Mucosa of stomach (tissue), 1 donor: ENCODE results near the gene HSP90B1.

ENCODE experiments used
- H3K27me3 ChIP-seq: one replicate; pipeline ENCODE4 v1.7.0; 2013; ENCODE audit warnings: mild to moderate bottlenecking, low read length; ENCODE audit not compliant: control insufficient read depth, insufficient read depth
- H3K36me3 ChIP-seq: one replicate; pipeline ENCODE4 v1.7.0; 2013; ENCODE audit warnings: low read length; ENCODE audit not compliant: control insufficient read depth, insufficient read depth
- H3K4me1 ChIP-seq: one replicate; pipeline ENCODE4 v1.7.0; 2013; ENCODE audit warnings: mild to moderate bottlenecking, low read length; ENCODE audit not compliant: control insufficient read depth, insufficient read depth
- H3K4me3 ChIP-seq: one replicate; pipeline ENCODE4 v1.7.0; 2013; ENCODE audit warnings: low read length
- H3K9ac ChIP-seq: one replicate; pipeline ENCODE4 v1.7.0; 2013; ENCODE audit warnings: mild to moderate bottlenecking, low read length, moderate library complexity
- H3K9me3 ChIP-seq: one replicate; pipeline ENCODE4 v1.7.0; 2013; ENCODE audit warnings: mild to moderate bottlenecking, low read length, moderate library complexity; ENCODE audit not compliant: control insufficient read depth
- donor health status: Pancreatic carcinoma.

The HSP90B1 gene

DNA sequence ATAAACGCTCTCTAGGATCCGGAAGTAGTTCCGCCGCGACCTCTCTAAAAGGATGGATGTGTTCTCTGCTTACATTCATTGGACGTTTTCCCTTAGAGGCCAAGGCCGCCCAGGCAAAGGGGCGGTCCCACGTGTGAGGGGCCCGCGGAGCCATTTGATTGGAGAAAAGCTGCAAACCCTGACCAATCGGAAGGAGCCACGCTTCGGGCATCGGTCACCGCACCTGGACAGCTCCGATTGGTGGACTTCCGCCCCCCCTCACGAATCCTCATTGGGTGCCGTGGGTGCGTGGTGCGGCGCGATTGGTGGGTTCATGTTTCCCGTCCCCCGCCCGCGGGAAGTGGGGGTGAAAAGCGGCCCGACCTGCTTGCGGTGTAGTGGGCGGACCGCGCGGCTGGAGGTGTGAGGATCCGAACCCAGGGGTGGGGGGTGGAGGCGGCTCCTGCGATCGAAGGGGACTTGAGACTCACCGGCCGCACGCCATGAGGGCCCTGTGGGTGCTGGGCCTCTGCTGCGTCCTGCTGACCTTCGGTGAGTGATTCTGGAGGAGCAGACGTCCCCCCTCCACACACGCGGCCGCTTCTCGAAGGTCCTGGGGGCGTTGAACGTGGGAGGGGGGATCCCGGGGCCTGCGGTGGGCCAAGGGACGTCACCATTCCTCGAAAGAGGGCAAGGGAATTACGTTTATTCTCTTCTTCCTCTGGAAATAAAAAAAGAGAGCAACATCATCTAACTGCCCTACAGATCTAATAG, at the start of gene HSP90B1:
TSS of gene HSP90B1 (plus strand) at position 377 of the 753 bp plus-strand sequence. CDS start at position 483, 106 bp downstream.
- H3K9me3 ChIP-seq: no peaks in the 10 kb centered on the region
- H3K9ac ChIP-seq: peak within 1 kb of the TSS; percentile 88
- H3K4me1 ChIP-seq: peaks cover 7% of the 10 kb centered on the region
- peak within 1 kb of the TSS; percentile 86 for H3K4me3 ChIP-seq
- H3K27me3 ChIP-seq: no peaks in the 10 kb centered on the region
- H3K36me3 ChIP-seq: no peaks in the 10 kb centered on the region

DNA sequence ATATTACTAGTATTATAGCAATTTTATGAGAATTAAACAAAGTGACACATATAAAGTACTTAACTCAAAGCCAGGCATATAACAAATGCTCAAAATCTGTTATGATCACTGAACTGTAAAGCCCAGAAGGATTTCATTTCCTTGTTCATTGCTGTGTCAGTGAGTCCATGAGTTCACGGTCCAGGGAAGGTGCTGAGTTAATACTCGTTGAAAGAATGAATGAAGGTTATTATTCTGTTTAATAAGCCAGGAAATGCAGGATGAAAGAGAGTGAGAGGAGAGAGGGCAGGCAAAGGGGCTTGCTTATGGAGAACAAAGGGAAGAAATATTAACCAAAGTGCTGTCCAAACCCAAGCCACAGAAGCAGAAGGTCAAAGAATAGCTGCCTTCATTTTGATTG, 48.9 kb upstream of the HSP90B1 start:
- Histone ChIP-seq H3K9me3 (no peaks in the 10 kb centered on the region), H3K4me3 (no peak overlapping the region), H3K27me3 (no peaks in the 10 kb centered on the region), H3K36me3 (no peaks in the 10 kb centered on the region), H3K4me1 (no peaks in the 10 kb centered on the region), H3K9ac (no peak overlapping the region)

DNA sequence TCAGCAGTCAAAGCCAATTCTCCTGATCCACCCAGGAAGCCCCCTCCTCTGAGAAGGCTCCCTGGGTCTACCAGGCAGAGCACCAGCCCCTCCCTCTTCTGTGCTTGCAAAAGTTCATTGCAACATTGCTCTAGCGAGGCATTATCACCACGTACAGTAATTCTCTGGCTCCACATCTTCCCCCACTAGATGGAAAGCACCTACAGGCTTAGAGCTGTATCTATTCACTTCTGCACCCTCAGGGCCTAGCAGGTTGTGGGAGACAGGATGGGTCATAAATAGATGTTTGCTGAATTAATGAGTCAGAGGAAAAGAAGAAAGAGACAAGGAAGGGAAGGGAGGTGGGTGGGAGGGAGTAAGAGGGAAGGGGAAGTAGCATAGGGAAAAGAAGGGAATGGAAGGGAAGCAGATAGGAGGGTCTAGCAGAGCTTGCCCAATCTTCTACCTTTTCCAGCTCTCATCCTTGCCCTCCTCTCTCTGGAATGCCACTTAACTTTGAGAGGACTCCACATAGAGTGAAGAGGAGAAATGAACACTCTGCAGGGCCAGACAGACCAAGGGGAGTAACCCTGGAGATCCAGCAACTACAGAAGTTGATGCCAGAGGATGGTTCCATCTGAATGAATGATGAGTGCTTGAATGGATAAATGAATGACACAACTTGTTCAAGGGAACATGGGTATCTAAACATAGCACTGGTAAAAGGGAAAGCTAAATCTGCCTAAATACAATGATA, 47.2 kb upstream of the HSP90B1 start:
- H3K36me3 ChIP-seq: no peaks in the 10 kb centered on the region
- no peaks in the 10 kb centered on the region for H3K9me3 ChIP-seq
- no peak overlapping the region for H3K4me3 ChIP-seq
- H3K9ac ChIP-seq: no peak overlapping the region
- H3K4me1 ChIP-seq: no peaks in the 10 kb centered on the region
- H3K27me3 ChIP-seq: no peaks in the 10 kb centered on the region

DNA sequence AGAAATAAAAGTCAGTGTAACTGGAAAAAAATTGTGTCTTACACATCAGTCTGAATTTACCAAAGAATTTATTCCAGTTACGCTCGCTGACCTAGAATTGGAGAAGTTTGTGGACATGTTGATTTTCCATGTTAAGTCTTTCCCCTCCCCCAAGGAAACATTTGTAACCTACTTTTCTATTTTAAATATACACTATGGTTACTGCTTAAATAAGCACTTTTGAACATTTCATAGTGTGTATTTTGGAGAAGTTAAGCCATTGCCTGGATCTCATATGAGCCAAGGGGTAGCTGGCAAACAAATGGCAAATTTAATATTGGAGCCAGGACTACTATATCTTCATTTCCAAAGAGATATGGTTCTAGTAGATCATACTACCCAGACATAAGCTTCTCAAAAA, 46.3 kb upstream of the HSP90B1 start:
- Histone ChIP-seq H3K4me3 (no peak overlapping the region), H3K4me1 (no peaks in the 10 kb centered on the region), H3K9ac (no peak overlapping the region), H3K9me3 (no peaks in the 10 kb centered on the region), H3K27me3 (no peaks in the 10 kb centered on the region), H3K36me3 (no peaks in the 10 kb centered on the region)

DNA sequence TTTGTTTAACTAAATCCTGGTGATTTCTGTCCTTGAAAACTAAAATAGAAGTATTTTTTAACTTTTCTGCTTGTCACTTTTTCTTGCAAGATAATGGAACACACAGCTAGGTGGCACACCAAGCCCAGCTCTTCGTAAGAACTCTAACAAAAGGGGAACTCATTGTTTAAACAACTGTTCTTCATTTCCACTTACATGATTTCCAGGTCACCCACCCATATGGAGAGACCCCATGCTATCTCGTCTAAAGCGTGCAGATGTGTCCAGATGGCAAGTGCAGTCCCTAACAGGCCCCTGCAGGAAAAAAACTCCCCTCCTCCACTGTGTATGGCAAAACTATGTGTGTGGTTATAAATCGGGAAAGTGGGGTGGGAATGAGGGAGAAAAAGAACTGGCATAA, 45.9 kb upstream of the HSP90B1 start:
- no peaks in the 10 kb centered on the region for H3K4me1 ChIP-seq
- H3K36me3 ChIP-seq: no peaks in the 10 kb centered on the region
- no peak overlapping the region for H3K9ac ChIP-seq
- H3K27me3 ChIP-seq: no peaks in the 10 kb centered on the region
- H3K4me3 ChIP-seq: no peak overlapping the region
- no peaks in the 10 kb centered on the region for H3K9me3 ChIP-seq

DNA sequence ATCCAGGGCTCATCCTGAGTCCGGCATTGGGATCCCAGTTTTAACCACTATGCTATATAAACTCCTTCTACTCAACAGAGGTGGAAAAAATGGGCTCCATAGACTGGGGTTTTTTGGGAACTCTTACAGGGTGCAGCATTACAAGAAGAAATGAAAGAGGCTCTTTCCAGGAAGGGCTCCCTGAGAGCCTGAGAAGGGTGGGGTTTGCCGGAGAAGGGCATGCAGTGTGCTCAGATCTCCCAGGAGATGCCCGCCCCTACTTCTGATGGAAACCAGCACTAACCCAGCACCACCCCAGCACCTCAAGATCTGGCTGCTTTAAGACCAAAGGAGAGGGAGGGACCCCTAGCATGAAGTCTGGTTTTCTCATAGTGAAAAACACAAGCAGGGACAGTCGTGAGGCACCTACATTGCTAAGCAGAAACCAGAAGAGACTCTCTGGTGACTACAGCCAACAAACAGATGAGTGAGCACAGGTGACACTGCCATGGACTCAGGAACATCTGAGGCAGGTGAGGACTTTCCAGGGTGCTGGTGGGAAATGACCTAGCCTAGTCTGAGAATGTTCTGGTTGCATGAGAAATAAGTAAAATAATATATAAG, 43.9 kb upstream of the HSP90B1 start:
- H3K4me1 ChIP-seq: no peaks in the 10 kb centered on the region
- H3K27me3 ChIP-seq: no peaks in the 10 kb centered on the region
- no peaks in the 10 kb centered on the region for H3K36me3 ChIP-seq

DNA sequence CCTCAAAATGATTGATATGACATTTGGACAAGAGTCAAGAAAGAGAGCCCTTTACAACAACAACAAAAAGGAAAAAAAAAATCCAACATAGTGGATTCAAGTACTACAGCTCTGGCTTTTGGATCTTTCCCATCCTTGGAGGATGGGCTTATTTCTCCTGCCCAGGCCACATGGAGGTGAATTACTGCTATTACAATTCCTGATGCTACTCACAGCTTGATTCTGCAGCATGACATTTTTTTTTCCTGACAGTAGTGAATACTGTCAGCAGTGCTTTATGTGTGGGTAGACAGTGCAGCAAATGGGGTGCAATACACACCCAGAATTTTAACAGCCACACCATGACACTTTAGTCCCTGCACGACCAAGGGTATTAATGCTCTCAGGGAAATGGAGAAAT, 42.5 kb upstream of the HSP90B1 start:
- H3K4me1 ChIP-seq: no peaks in the 10 kb centered on the region
- no peaks in the 10 kb centered on the region for H3K9me3 ChIP-seq
- no peak overlapping the region for H3K9ac ChIP-seq
- no peak overlapping the region for H3K4me3 ChIP-seq
- H3K27me3 ChIP-seq: no peaks in the 10 kb centered on the region
- H3K36me3 ChIP-seq: no peaks in the 10 kb centered on the region

More for the DNA sequence above, 43.9 kb upstream of the HSP90B1 start:
- Histone ChIP-seq H3K9ac (no peak overlapping the region), H3K9me3 (no peaks in the 10 kb centered on the region), H3K4me3 (no peak overlapping the region)

DNA sequence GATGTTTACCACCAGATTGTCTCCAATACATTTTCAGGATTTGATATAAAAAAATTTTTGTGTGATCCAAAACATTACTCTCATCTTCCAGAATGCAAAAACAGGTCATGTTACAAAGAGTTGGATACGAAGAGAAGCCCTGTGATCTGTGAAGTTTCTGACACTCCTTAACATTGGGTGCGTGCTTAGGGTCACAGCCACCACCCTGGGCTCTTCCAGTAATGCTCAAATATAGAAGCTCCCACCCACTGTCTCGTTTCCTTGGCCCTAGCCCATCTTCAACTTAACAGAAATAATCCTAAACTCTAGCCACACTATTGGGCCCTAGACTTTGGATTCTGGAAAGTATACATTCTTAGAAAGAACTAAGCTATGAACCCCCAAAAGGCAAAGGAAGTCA, 32.9 kb upstream of the HSP90B1 start:
- Histone ChIP-seq H3K36me3 (no peaks in the 10 kb centered on the region), H3K4me3 (no peak overlapping the region), H3K9me3 (no peaks in the 10 kb centered on the region), H3K4me1 (no peaks in the 10 kb centered on the region), H3K27me3 (no peaks in the 10 kb centered on the region), H3K9ac (no peak overlapping the region)

DNA sequence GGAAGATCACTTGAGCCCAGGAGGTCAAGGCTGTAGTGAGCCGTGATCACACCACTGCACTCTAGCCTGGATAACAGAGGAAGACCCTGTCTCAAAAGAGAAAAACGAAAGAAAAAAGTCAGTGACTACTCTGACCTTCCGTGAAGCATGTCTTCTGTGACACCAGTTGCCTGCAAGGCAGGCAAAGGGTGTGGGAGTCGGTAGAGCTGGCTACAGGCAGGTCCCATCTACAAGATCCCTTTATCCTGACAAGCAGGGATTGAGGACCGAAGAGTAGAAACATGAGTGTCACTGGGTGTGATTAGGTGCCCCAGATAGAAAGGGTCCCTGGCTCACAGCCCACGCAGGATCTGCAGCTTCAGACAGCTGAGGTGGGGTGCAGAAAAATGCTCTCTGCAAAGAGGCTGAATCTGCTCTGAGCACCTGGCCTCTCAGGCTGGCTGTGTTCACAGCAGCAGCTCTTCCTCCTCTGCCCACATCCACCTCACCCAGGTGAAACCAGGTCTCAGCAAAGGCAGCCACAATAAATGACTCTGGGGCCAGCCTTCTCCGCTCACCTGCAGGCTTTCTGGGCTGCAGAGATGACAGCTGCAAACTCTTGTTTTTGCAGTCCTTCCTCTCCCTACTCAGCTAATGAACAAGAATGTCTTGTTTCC, 28.6 kb upstream of the HSP90B1 start:
- Histone ChIP-seq H3K9ac (no peak overlapping the region), H3K4me1 (no peaks in the 10 kb centered on the region), H3K36me3 (no peaks in the 10 kb centered on the region), H3K27me3 (no peaks in the 10 kb centered on the region), H3K4me3 (no peak overlapping the region), H3K9me3 (no peaks in the 10 kb centered on the region)

DNA sequence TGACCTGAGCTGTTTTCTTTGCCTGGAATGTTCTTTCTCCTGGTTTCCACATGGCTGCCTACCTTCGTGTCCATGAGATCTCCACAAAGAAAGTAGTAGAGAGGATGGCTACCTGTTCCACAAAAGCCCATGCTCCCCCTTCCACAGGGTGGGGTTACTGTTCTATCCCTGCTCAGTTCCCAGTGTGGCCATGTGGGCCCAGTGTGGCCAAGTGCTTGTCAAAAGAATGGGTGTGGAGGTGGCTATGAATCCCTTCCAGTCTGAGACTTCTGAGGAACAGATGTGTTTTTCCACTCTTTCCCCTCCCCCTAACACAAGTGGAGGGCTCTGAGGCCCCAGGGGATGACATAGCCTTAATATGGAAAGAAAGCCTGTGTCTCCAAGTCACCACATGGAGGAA, 26.2 kb upstream of the HSP90B1 start:
- Histone ChIP-seq H3K4me1 (no peaks in the 10 kb centered on the region), H3K4me3 (no peak overlapping the region), H3K36me3 (no peaks in the 10 kb centered on the region), H3K9ac (no peak overlapping the region), H3K9me3 (no peaks in the 10 kb centered on the region), H3K27me3 (no peaks in the 10 kb centered on the region)

DNA sequence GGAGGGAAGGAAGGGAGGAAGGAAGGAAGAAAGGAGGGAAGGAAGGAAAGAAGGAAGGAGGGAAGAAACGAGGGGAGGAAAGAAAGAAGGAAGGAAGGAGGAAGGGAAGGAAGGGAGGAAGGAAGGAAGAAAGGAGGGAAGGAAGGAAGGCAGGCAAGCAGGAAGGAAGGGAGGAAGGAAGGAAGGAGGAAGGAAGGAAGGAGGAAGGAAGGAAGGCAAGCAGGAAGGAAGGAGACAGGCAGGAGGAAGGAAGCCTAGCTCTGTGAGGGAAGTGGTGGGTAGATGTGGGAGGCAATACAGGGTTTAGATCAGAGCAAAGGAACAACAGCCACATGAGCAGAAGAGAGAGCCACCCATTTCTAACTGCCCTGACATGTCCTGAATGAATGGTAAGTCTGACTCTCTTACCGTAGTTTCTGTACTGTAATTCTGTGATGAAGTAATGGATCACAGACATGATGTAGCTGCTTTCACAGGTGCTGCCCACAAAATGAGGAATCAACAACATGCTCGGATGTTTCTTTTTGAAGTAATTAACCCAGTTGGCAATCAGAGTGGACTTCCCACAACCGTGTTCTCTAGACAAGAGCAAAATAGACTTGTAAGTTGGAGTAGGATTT, 24.4 kb upstream of the HSP90B1 start:
- H3K4me1 ChIP-seq: no peaks in the 10 kb centered on the region
- H3K9me3 ChIP-seq: no peaks in the 10 kb centered on the region
- H3K9ac ChIP-seq: no peak overlapping the region
- H3K36me3 ChIP-seq: no peaks in the 10 kb centered on the region
- no peaks in the 10 kb centered on the region for H3K27me3 ChIP-seq
- H3K4me3 ChIP-seq: no peak overlapping the region

DNA sequence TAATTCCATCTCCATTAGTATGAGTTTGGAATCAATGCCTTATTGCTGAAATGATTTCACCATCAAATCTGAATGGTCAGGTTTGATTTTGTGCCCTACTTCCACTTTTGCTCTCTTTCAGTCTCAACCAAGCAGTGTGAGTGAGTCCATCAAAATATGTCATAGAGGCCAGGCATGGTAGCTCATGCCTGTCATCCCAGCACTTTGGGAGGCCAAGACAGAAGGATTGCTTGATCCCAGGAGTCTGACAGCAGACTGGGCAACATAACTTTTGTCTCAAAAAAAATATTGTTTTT, 22.0 kb upstream of the HSP90B1 start:
- Histone ChIP-seq H3K4me1 (no peaks in the 10 kb centered on the region), H3K36me3 (no peaks in the 10 kb centered on the region), H3K27me3 (no peaks in the 10 kb centered on the region), H3K9me3 (no peaks in the 10 kb centered on the region), H3K9ac (no peak overlapping the region), H3K4me3 (no peak overlapping the region)
